Astrocyte (in vitro differentiated cells and primary cell): ENCODE data around the gene SLC47A1.

Source experiments
- EZH2 ChIP-seq: IDR thresholded peaks from 2 replicates; pipeline ENCODE4 v1.6.1; 2012; ENCODE audit warnings: mild to moderate bottlenecking, low read length, inconsistent platforms; ENCODE audit not compliant: insufficient read depth
- TF ChIP-seq, protein P1 (sequence below): IDR thresholded peaks from 2 replicates; pipeline ENCODE4 v1.5.1; 2011; ENCODE audit warnings: low read depth, mild to moderate bottlenecking, inconsistent platforms, low read length, moderate library complexity; ENCODE audit not compliant: insufficient read depth

GRCh38 chr17:19569785-19570543, 36.3 kb downstream of the SLC47A1 start:
- TF ChIP-seq, protein P1, sequence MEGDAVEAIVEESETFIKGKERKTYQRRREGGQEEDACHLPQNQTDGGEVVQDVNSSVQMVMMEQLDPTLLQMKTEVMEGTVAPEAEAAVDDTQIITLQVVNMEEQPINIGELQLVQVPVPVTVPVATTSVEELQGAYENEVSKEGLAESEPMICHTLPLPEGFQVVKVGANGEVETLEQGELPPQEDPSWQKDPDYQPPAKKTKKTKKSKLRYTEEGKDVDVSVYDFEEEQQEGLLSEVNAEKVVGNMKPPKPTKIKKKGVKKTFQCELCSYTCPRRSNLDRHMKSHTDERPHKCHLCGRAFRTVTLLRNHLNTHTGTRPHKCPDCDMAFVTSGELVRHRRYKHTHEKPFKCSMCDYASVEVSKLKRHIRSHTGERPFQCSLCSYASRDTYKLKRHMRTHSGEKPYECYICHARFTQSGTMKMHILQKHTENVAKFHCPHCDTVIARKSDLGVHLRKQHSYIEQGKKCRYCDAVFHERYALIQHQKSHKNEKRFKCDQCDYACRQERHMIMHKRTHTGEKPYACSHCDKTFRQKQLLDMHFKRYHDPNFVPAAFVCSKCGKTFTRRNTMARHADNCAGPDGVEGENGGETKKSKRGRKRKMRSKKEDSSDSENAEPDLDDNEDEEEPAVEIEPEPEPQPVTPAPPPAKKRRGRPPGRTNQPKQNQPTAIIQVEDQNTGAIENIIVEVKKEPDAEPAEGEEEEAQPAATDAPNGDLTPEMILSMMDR = no peak
- TF ChIP-seq EZH2 = no peak
